Gastrocnemius medialis (tissue), 4 donors: ENCODE results near the gene ZCCHC3.

Experiments
- POLR2A ChIP-seq, 2 donors: fragments of 450-650 bp; IDR thresholded peaks; one replicate each; pipeline ENCODE4 v1.6.1; 2017; ENCODE audit warnings: antibody characterized with exemption in 2 of 2, mild to moderate bottlenecking in 2 of 2, moderate library complexity in 2 of 2
- TF ChIP-seq, protein P1 (sequence below), 5 experiments: fragments of 450-650 bp in 3 of 5; fragments of 200-600 bp in 2 of 5; sonication (generic) in 2 of 5; IDR thresholded peaks in 4 of 5; conservative IDR thresholded peaks in 1 of 5; 1 replicate in 4 of 5; 2 replicates in 1 of 5; pipeline ENCODE4 v1.5.1; 2016 to 2019; ENCODE audit warnings: antibody characterized with exemption in 5 of 5, mild to moderate bottlenecking in 3 of 5, moderate library complexity in 3 of 5

DNA sequence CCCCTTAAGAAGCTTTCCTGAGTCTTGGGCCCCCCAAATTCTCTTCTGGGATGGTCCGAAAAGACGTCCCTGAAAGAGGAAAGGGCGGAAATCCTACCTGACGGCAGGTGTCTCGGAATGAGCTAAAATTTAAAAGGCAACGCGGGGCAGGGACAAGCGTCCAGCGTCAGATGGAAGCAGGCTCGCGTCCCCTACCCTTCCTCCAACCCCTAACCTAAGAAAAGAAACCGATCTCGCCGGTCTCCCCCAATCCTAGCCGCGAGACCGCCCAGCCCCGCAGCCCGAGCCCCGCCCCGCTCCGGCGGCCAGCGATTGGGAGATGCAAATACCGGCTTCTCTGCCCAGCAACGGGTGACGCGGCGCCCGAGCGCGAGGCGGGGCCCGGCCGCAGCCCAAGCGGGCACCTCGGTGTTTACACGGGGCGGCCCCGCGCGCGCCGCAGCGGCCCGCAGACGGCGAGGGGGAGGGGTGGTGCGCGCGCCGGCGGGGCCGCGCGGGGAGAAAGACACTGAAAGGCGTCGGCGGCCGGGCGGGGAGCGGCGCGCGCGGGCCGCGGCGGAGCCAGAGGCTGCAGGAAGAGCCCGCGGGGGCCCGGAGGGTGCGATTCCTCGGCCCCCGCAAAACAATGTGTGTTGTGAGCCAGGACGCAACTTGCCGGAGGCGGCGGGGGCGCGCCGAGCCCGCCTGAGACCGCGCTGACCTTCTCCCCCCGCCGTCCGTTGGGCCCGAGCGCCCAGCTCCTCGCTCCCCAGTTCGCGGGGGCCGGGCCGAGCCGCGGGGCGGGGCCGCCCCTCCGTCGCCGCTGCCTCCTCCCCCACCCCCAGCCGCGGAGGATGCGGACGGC, 27.9 kb downstream of the ZCCHC3 start, which contains the start of gene SOX12:
- TF ChIP-seq, protein P1, sequence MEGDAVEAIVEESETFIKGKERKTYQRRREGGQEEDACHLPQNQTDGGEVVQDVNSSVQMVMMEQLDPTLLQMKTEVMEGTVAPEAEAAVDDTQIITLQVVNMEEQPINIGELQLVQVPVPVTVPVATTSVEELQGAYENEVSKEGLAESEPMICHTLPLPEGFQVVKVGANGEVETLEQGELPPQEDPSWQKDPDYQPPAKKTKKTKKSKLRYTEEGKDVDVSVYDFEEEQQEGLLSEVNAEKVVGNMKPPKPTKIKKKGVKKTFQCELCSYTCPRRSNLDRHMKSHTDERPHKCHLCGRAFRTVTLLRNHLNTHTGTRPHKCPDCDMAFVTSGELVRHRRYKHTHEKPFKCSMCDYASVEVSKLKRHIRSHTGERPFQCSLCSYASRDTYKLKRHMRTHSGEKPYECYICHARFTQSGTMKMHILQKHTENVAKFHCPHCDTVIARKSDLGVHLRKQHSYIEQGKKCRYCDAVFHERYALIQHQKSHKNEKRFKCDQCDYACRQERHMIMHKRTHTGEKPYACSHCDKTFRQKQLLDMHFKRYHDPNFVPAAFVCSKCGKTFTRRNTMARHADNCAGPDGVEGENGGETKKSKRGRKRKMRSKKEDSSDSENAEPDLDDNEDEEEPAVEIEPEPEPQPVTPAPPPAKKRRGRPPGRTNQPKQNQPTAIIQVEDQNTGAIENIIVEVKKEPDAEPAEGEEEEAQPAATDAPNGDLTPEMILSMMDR (IDR thresholded peaks at IDR 0.05 in 4 of 5, conservative IDR thresholded peaks at IDR 0.05 in 1 of 5): no peak
- TF ChIP-seq POLR2A (IDR thresholded peaks at IDR 0.05): peak; percentile 65 to 77
